ENCODE data around the gene TSPAN9.

Gene TSPAN9

DNA sequence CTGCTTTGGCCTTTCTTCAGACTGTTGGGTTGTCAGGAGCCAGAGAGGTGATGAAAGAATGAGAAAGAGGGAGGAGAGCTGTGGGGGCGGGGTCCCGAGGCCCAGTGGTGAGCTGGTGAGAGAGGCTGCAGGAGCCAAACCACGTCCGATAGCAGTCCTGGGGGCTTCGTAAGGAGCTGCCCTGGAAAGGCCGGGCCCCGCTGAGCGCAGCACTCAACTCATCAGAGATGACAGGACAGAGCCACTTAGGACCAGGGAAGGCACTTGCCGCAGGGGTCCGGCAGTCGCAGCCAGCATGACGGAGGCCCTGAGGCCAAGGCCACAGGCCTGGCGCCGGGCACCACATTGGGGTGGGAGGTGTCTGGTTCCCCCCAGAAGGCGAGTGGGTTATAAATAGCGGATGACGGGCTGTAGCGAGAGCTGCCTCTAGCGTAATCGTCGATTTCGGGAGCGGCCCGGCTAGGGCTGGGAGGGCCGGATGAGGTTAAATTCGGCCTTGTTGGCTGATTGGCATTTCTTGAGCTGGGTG, 179.0 kb downstream of the TSPAN9 start:
- DNase-seq = peak; percentile 70
- H3K36me3 ChIP-seq = peaks cover 91% of the 10 kb centered on the region
- TF ChIP-seq, protein P1, sequence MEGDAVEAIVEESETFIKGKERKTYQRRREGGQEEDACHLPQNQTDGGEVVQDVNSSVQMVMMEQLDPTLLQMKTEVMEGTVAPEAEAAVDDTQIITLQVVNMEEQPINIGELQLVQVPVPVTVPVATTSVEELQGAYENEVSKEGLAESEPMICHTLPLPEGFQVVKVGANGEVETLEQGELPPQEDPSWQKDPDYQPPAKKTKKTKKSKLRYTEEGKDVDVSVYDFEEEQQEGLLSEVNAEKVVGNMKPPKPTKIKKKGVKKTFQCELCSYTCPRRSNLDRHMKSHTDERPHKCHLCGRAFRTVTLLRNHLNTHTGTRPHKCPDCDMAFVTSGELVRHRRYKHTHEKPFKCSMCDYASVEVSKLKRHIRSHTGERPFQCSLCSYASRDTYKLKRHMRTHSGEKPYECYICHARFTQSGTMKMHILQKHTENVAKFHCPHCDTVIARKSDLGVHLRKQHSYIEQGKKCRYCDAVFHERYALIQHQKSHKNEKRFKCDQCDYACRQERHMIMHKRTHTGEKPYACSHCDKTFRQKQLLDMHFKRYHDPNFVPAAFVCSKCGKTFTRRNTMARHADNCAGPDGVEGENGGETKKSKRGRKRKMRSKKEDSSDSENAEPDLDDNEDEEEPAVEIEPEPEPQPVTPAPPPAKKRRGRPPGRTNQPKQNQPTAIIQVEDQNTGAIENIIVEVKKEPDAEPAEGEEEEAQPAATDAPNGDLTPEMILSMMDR (IDR thresholded peaks at IDR 0.05; ENCODE audit: low read depth, low read length) = no peak
- H3K9me3 ChIP-seq (ENCODE audit: severe bottlenecking) = no peaks in the 10 kb centered on the region
- no peaks in the 10 kb centered on the region for H3K27me3 ChIP-seq (ENCODE audit: insufficient read depth, low read depth, severe bottlenecking)
- H3K27ac ChIP-seq = peak overlapping the region; percentile 81
- peak overlapping the region; percentile 3 for H3K4me3 ChIP-seq (ENCODE audit: low read depth, low read length)

DNA sequence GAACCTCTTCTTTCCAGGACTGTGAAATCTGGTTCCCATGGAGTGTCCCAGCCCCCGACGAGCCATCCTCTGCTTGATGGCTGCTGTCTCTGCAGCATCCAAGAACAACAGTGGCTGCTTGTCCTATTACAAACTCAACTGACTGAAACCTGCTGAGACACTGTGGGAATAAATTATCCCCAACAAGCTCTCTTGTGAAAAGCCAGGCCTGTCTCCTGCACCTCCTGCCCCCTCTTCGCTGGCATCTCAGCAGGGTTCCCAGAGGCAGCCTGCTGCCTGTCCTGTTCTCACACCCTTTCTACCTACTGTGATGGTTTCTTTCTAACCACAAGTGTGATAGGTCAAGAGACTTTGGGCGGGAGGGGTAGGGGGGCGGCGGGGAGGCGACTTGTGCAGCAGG, 180.2 kb downstream of the TSPAN9 start:
- no peak for DNase-seq
- no peak overlapping the region; the same call in 1 of the 2 replicates for H3K27ac ChIP-seq
- no peaks in the 10 kb centered on the region for H3K9me3 ChIP-seq (ENCODE audit: severe bottlenecking)
- peaks cover 90% of the 10 kb centered on the region for H3K36me3 ChIP-seq
- H3K27me3 ChIP-seq (ENCODE audit: insufficient read depth, low read depth, severe bottlenecking) = no peaks in the 10 kb centered on the region
- TF ChIP-seq, protein P1 (IDR thresholded peaks at IDR 0.05; ENCODE audit: low read depth, low read length) = no peak
- H3K4me3 ChIP-seq (ENCODE audit: low read depth, low read length) = no peak overlapping the region

DNA sequence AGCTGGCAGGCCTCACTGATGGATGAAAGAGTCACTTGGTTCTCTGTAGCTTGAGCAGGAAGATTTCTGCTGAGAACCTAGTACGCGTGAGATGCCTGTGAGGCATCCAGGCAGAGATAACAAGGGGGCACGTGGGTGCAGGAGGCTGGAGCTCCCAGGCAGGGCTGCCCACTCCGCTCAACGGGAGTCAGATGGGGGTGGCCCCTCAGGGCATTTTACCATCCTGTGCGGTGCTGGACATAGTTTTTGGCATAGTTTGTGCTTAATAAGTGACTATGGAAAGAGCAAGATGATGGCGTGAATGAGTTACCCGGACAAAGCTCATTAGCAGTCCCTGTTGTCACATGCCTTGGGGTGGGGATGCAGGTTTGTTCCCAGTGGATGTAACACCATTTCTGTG, 182.8 kb downstream of the TSPAN9 start:
- Histone ChIP-seq H3K36me3 (peaks cover 90% of the 10 kb centered on the region), H3K27ac (no peak overlapping the region), H3K4me3 (ENCODE audit: low read depth, low read length) (no peak overlapping the region), H3K9me3 (ENCODE audit: severe bottlenecking) (no peaks in the 10 kb centered on the region), H3K27me3 (ENCODE audit: insufficient read depth, low read depth, severe bottlenecking) (no peaks in the 10 kb centered on the region)
- TF ChIP-seq, protein P1 (IDR thresholded peaks at IDR 0.05; ENCODE audit: low read depth, low read length) = no peak
- no peak for DNase-seq

DNA sequence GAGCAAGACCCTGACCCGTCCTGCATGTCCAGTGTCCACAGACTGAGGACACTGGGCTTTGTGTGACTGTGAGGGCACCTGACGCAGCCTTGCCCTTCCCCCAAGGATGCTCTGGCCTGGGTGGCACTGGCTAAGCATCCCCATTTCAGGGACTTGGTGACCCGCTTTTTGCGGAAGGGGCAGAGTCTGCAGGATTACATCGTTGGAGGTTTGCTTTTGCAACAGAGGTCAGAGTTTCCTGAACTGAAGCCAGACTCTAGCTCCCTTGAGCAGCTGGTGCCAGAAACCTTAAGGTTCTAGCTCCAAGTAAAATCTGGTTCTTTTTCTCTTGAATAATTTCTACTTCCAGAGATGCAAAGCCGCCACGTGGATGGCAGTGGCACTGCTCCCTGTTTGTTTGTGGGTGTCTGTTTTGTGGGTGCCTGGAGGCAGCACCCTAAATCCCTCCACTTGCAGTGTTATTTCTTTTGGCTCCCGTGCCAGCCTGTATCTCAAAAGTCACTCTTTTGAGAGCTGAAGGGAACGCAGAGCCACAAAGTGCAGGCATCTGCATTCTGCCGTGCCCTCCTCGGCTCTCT, 184.7 kb downstream of the TSPAN9 start:
- no peak for DNase-seq
- peaks cover 91% of the 10 kb centered on the region for H3K36me3 ChIP-seq
- peak overlapping the region; percentile 55 for H3K27ac ChIP-seq
- H3K27me3 ChIP-seq (ENCODE audit: insufficient read depth, low read depth, severe bottlenecking) = no peaks in the 10 kb centered on the region
- TF ChIP-seq, protein P1 (IDR thresholded peaks at IDR 0.05; ENCODE audit: low read depth, low read length) = no peak
- H3K4me3 ChIP-seq (ENCODE audit: low read depth, low read length) = no peak overlapping the region
- H3K9me3 ChIP-seq (ENCODE audit: severe bottlenecking) = no peaks in the 10 kb centered on the region

DNA sequence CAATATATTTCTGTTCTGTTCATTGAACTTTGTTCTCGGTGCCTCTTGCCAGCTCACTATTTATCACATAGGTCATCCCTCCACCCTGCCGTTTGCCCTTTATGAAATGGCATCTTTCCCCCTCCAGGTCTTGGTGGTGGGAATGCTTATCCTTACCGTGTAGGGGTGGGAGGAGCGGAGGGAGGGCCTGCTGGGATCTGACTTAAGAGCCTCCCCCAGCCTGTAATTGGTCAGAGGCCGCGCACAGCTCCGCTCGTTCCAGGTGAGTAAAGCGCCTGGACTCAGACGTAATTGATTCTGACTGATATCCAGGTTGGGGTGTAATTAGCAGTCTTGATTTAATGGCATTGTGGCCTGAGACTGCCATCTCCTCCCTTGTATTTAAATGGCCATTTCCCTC, 185.3 kb downstream of the TSPAN9 start:
- Histone ChIP-seq H3K4me3 (ENCODE audit: low read depth, low read length) (no peak overlapping the region), H3K9me3 (ENCODE audit: severe bottlenecking) (no peaks in the 10 kb centered on the region), H3K27ac (peak overlapping the region; percentile 55), H3K36me3 (peaks cover 91% of the 10 kb centered on the region), H3K27me3 (ENCODE audit: insufficient read depth, low read depth, severe bottlenecking) (no peaks in the 10 kb centered on the region)
- TF ChIP-seq, protein P1 (IDR thresholded peaks at IDR 0.05; ENCODE audit: low read depth, low read length) = no peak
- peak; percentile 88 for DNase-seq

DNA sequence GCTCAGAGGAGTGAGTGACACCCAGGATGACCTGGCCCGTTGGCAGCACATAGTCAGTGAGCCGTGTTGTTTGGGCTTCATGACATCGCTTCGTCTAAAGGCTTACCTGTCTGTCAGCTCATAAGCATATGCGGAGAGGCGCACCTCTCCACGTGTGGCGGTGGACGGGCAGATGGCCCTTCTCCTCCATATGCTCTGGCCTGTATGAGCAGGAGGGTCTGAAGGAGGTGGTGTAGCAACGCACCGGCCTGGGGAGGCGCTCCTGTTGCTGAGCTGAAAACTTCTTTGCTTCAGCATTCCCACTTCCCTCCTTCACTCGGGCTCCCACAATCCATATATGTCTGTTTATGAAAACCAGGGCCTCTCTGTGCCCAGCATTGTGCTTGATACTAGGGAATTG, 186.1 kb downstream of the TSPAN9 start:
- Histone ChIP-seq H3K27ac (peak overlapping the region; percentile 47), H3K9me3 (ENCODE audit: severe bottlenecking) (no peaks in the 10 kb centered on the region), H3K36me3 (peaks cover 88% of the 10 kb centered on the region), H3K27me3 (ENCODE audit: insufficient read depth, low read depth, severe bottlenecking) (no peaks in the 10 kb centered on the region), H3K4me3 (ENCODE audit: low read depth, low read length) (no peak overlapping the region)
- peak; percentile 58 for DNase-seq
- TF ChIP-seq, protein P1 (IDR thresholded peaks at IDR 0.05; ENCODE audit: low read depth, low read length) = 0 out of 2 replicates have a peak, but pooled peaks have one; percentile 15

Measured in WERI-Rb-1 (cell line).